GM12892 (cell line): ENCODE measurements around the gene ATE1.

Source experiments
- POLR2A ChIP-seq: IDR thresholded peaks from 2 replicates; pipeline ENCODE4 v1.6.1; 2011; ENCODE audit warnings: low read depth, low read length, control low read depth
- POLR2AphosphoS5 ChIP-seq: IDR thresholded peaks from 2 replicates; pipeline ENCODE4 v1.6.1; 2011; ENCODE audit warnings: low read depth, low read length, control low read depth
- TAF1 ChIP-seq: IDR thresholded peaks from 2 replicates; pipeline ENCODE4 v1.6.1; 2011; ENCODE audit warnings: low read depth, mild to moderate bottlenecking, control low read depth, low read length, borderline replicate concordance

- TF ChIP-seq TAF1 = no peak
- TF ChIP-seq POLR2A = no peak
- no peak for TF ChIP-seq POLR2AphosphoS5
These were observed 1.7 kb downstream of the ATE1 start for GRCh38 chr10:121926157-121926556.
